Activated B cell treated with CpG ODN at 0.5 μM for 24 hours (primary cell): ENCODE data around the gene BTBD6. TPM values are rescaled to one million over a fixed set of nuclear protein-coding genes. Genes with fewer than 3 reads are reported as not detected.

Source experiments
- ATAC-seq: fragments of 200-7000 bp; cut with Tn5 transposase; one replicate; pipeline ENCODE4 v1.10.0; 2021; ENCODE audit warnings: low read depth, mild to moderate bottlenecking, moderate library complexity
- CTCF ChIA-PET: fragments of 350-600 bp; sonication (Branson Sonifier 250); formaldehyde crosslinking; loops from one replicate; lab custom pipeline; 2021; ENCODE audit warnings: antibody characterized with exemption; lab: Charles Lee
- POLR2A ChIA-PET: fragments of 350-600 bp; sonication (Branson Sonifier 250); formaldehyde crosslinking; loops from one replicate; lab custom pipeline; 2021; ENCODE audit warnings: antibody characterized with exemption; lab: Charles Lee
- DNase-seq: peaks from one replicate; pipeline ENCODE4 v3.0.0; 2022
- H3K27ac Mint-ChIP-seq: one replicate; pipeline ENCODE4 v1.8.0; 2020; ENCODE audit warnings: mixed read lengths
- H3K27me3 Mint-ChIP-seq: one replicate; pipeline ENCODE4 v1.8.0; 2021; ENCODE audit warnings: mixed read lengths
- H3K36me3 Mint-ChIP-seq: one replicate; pipeline ENCODE4 v1.8.0; 2021; ENCODE audit warnings: low read depth, mixed read lengths
- H3K4me1 Mint-ChIP-seq: one replicate; pipeline ENCODE4 v1.8.0; 2021; ENCODE audit warnings: mixed read lengths
- H3K4me3 Mint-ChIP-seq: one replicate; pipeline ENCODE4 v1.8.0; 2020; ENCODE audit warnings: mild to moderate bottlenecking, mixed read lengths
- H3K9me3 Mint-ChIP-seq: one replicate; pipeline ENCODE4 v1.8.0; 2020; ENCODE audit warnings: mixed read lengths
- intact Hi-C: fragments of 100-400 bp; cut with micrococcal nuclease; formaldehyde crosslinking; loops from one replicate; pipeline ENCODE4 v1.15.1; 2024
- total RNA-seq: library from RNA; stranded (reverse); gene quantifications from 2 replicates; pipeline ENCODE4 v1.2.3, GENCODE V29; 2022
- TF ChIP-seq, protein P1 (sequence below): fragments of 200-600 bp; IDR thresholded peaks from one replicate; pipeline ENCODE4 v1.8.0; 2022; ENCODE audit warnings: antibody characterized with exemption, mild to moderate bottlenecking

The BTBD6 gene
- total RNA-seq, 1 donor from 2014 or later, result 21.0 TPM

GRCh38 chr14:105269405-105269804, 21.1 kb downstream of the BTBD6 start:
- Mint-ChIP-seq H3K4me1 (peaks cover 7% of the 10 kb centered on the region), H3K9me3 (no peaks in the 10 kb centered on the region), H3K27ac (no peak overlapping the region), H3K27me3 (no peaks in the 10 kb centered on the region), H3K36me3 (peaks cover 20% of the 10 kb centered on the region), H3K4me3 (no peak overlapping the region)
- ChIA-PET POLR2A (no interaction called here), CTCF (no interaction called here)
- intact Hi-C loops, result no loop called here
- TF ChIP-seq, protein P1, sequence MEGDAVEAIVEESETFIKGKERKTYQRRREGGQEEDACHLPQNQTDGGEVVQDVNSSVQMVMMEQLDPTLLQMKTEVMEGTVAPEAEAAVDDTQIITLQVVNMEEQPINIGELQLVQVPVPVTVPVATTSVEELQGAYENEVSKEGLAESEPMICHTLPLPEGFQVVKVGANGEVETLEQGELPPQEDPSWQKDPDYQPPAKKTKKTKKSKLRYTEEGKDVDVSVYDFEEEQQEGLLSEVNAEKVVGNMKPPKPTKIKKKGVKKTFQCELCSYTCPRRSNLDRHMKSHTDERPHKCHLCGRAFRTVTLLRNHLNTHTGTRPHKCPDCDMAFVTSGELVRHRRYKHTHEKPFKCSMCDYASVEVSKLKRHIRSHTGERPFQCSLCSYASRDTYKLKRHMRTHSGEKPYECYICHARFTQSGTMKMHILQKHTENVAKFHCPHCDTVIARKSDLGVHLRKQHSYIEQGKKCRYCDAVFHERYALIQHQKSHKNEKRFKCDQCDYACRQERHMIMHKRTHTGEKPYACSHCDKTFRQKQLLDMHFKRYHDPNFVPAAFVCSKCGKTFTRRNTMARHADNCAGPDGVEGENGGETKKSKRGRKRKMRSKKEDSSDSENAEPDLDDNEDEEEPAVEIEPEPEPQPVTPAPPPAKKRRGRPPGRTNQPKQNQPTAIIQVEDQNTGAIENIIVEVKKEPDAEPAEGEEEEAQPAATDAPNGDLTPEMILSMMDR, result no peak
- ATAC-seq, result no peak
- no peak for DNase-seq

- POLR2A ChIA-PET, result no interaction called here
- no peak for ATAC-seq
- no peaks in the 10 kb centered on the region for H3K27me3 Mint-ChIP-seq
- peaks cover 15% of the 10 kb centered on the region for H3K36me3 Mint-ChIP-seq
- DNase-seq, result no peak
- peaks cover 7% of the 10 kb centered on the region for H3K4me1 Mint-ChIP-seq
- H3K9me3 Mint-ChIP-seq, result no peaks in the 10 kb centered on the region
- TF ChIP-seq, protein P1, result no peak
- no peak overlapping the region for H3K4me3 Mint-ChIP-seq
- no peak overlapping the region for H3K27ac Mint-ChIP-seq
- CTCF ChIA-PET, result interaction anchor here (0.6 kb wide), 1 partner anchor 11 kb away, joined by 3 read pairs; no protein-coding TSS in a partner anchor
- intact Hi-C loops, result no loop called here
Measured at GRCh38 chr14:105271224-105271890, 23.0 kb downstream of the BTBD6 start.

- intact Hi-C loops, result no loop called here
- no peak overlapping the region for H3K27ac Mint-ChIP-seq
- ChIA-PET POLR2A (no interaction called here), CTCF (no interaction called here)
- H3K4me3 Mint-ChIP-seq, result no peak overlapping the region
- peaks cover 7% of the 10 kb centered on the region for H3K4me1 Mint-ChIP-seq
- no peak for ATAC-seq
- peaks cover 9% of the 10 kb centered on the region for H3K36me3 Mint-ChIP-seq
- H3K9me3 Mint-ChIP-seq, result no peaks in the 10 kb centered on the region
- TF ChIP-seq, protein P1, result no peak
- DNase-seq, result no peak
- no peaks in the 10 kb centered on the region for H3K27me3 Mint-ChIP-seq
Measured at GRCh38 chr14:105272623-105273022, 24.3 kb downstream of the BTBD6 start.

DNA sequence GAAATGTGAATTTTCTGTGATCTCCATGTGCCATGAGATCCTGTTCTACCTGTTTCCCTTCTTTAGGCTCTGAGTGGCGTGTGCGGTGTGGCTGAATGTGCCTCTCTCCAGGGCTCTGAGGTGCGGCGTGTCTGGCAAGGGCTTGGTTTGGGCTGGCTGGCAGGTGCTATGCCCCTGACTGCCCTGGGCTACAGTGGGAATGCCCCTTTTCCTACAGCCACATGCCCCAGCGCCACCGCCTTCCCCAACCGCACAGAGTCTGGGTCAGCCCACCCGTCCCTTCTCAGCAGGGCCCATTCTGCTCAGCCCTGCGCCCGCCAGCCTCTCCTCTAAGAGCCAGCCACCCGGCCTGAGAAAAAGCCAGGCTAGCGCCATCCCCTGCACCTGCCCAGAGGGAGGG, 24.7 kb downstream of the BTBD6 start:
- Mint-ChIP-seq H3K36me3 (peaks cover 8% of the 10 kb centered on the region), H3K4me3 (no peak overlapping the region), H3K9me3 (no peaks in the 10 kb centered on the region), H3K4me1 (peaks cover 7% of the 10 kb centered on the region), H3K27me3 (no peaks in the 10 kb centered on the region), H3K27ac (no peak overlapping the region)
- ATAC-seq, result no peak
- POLR2A ChIA-PET, result no interaction called here
- TF ChIP-seq, protein P1, result no peak
- no peak for DNase-seq
- CTCF ChIA-PET, result no interaction called here
- intact Hi-C loops, result no loop called here

DNA sequence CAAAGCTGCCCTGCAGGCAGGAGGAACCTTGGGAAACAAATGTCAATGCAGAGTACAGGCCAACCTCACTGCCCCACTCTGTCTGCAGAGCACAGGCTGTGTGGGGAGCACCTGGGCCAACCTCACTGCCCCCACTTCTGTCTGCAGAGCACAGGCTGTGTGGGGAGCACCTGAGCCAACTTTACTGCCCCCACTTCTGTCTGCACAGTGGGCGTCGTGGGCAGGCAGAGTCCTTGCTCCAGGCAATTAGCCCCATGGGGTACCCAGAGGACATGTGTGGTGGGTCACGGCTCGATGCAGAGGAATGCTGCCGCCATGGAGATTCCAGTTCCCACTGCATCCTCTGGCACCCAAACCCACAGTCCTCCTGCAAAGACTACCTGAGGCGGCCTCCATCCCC, 26.3 kb downstream of the BTBD6 start:
- H3K9me3 Mint-ChIP-seq, result no peaks in the 10 kb centered on the region
- intact Hi-C loops, result no loop called here
- DNase-seq (no peak), ATAC-seq (no peak)
- ChIA-PET POLR2A (no interaction called here), CTCF (no interaction called here)
- no peaks in the 10 kb centered on the region for H3K27me3 Mint-ChIP-seq
- TF ChIP-seq, protein P1, result no peak
- peaks cover 3% of the 10 kb centered on the region for H3K36me3 Mint-ChIP-seq
- no peak overlapping the region for H3K27ac Mint-ChIP-seq
- no peak overlapping the region for H3K4me3 Mint-ChIP-seq
- no peaks in the 10 kb centered on the region for H3K4me1 Mint-ChIP-seq
